HG03565 (cell line): ENCODE data around the gene TASP1.
"Not testable (repeated sequence)": the region's sequence is repeated elsewhere in the genome, so short reads cannot be mapped to it uniquely, and the experiment has no call there.

Experiments
- ATAC-seq: cut with Tn5 transposase; IDR thresholded peaks from one replicate; pipeline ENCODE4 v1.9.1; 2021; ENCODE audit warnings: mild to moderate bottlenecking, moderate library complexity; ENCODE audit not compliant: unreplicated experiment

TASP1 gene

GRCh38 chr20:13510837-13511488 lies 127.8 kb downstream of the TASP1 start:
- ATAC-seq = no peak

DNA sequence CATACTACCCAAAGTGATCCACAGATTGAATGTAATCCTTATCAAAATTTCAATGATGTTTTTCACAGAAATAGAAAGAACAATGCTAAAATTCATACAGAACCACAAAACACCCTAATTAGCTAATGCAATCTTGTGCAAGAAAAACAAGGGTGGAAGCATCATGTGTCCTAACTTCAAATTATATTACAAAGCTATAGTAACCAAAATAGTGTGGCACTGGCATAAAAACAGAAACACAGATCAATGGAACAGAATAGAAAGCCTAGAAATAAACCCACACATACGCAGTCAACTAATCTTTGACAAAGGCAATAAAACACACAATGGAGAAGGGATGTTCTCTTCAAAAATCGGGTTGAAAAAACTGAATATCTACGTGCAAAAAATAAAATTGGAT lies 131.1 kb downstream of the TASP1 start:
- no peak for ATAC-seq

- no peak for ATAC-seq
Observed at GRCh38 chr20:13501500-13501899, 137.2 kb downstream of the TASP1 start.

DNA sequence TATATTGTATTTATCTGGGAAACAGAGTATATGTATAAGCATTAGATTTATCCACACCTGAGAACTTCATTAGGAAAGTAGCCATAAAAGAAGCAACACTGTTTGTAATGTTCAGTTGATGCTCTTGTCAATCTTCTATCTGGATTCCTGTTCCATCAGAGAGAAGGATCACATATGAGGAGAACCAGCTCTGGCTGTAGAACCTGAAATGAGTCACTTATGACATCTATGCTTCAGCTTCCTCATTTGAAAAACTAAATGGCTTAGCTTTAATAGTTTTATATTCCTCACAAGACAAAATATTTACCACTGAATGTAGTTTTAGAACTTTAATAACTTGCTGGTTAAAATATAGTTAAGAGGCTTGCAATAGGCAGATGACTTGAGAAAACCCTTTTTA lies 144.7 kb downstream of the TASP1 start:
- ATAC-seq = no peak

- ATAC-seq = no peak
Observed at GRCh38 chr20:13493143-13493542, 145.6 kb downstream of the TASP1 start.

- no peak for ATAC-seq
Observed at GRCh38 chr20:13492001-13492481, 146.7 kb downstream of the TASP1 start.

GRCh38 chr20:13487202-13487601 lies 151.5 kb downstream of the TASP1 start:
- ATAC-seq = no peak

DNA sequence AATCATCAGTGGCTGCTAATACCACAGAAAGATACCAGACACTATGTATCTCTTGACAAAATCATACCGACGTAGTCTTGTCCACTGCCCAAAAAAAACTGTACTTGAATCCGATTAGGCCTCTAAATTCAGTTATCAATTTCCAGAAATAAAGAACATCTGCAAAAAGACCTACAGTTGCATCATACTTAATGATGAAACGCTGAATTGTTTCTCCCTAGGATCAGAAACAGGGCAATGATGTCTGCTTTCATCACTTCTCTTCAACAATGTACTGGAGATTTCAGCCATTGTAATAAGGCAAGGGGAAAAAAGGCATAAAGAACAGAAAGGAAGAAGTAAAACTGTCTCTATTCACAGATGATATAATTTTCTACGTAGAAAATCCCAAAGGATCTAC lies 152.0 kb downstream of the TASP1 start:
- no peak for ATAC-seq

DNA sequence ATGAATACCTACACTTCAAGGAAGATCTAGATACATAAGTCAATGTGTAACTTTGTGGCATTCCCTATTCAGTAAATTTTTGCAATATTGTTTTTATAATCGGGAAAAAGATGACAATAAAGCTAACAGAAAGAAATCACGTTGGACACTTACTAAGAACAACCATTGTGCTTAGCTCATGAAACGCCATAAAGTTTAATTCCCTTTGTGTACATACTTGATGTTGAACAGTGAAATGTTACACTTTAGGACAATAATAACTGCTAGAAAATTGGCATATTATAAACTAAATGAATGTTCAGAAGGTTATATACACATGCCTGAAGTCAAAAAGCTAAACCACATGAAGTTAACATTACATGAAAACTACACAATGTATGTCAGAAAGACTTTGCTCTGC lies 153.2 kb downstream of the TASP1 start:
- no peak for ATAC-seq

- ATAC-seq = not testable (repeated sequence)
Observed at GRCh38 chr20:13485019-13485418, 153.7 kb downstream of the TASP1 start.

DNA sequence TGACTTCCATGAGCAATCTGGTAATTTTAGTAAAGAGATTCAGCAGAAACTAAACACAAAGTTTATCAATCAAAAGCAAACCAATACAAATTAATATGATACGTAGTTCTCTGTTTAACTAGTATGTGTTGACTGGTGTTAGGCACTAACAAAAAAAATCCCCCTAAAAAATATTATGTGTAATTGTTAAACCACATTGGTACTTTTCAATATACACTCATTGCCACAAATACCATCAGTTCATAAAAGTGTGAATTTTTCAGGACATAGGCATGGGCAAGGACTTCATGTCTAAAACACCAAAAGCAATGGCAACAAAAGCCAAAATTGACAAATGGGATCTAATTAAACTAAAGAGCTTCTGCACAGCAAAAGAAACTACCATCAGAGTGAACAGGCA lies 155.3 kb downstream of the TASP1 start:
- not testable (repeated sequence) for ATAC-seq

- ATAC-seq = no peak
Observed at GRCh38 chr20:13478366-13478765, 160.4 kb downstream of the TASP1 start.

- ATAC-seq = no peak
Observed at GRCh38 chr20:13474467-13474866, 164.3 kb downstream of the TASP1 start.

GRCh38 chr20:13469262-13469661 lies 169.5 kb downstream of the TASP1 start:
- no peak for ATAC-seq

DNA sequence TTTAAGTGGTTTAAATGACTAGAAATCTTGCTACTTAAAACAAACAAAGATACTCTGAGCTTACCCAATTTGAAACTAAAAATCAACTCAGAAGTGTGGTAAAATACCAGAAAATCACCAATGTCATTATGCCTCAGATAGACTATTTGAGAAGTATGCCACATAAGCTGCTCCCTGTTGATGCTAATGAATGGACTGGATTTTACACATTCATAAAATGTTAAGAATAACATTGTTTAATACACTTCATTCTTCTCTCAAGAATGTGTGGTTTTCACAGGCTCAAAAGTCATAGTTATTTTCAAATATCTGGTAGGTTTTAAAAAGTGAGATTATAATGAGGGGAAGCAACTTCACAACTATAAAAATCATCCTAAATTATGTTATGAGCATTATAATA lies 170.6 kb downstream of the TASP1 start:
- no peak for ATAC-seq

- no peak for ATAC-seq
Observed at GRCh38 chr20:13464702-13465101, 174.0 kb downstream of the TASP1 start.

DNA sequence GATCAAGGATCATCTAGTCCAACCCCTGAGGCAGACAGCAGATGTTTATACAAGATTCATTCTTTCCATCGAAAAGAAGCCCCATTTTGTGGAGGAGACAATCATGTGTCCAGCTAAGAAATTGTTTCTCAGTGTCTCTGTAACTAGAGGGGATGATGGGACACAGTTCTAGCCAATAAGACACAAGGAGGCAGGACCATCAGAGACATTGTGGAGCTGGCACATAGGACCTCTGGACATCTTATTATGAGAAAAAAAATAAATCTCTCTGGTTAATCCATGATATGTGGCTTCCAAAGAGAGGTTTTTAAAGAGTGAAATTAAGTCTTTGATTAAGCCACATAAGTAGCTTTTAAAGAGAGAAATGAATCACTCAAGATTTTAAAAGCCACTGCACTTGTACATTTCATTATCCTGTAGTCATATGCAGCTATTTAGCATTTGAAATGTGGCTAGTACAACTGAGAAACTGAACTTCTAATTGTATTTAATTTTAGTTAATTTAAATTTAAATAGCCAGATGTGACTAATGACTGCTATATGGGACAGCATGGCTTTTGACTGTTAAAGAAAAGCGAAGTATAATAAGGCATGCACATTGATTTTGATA lies 176.8 kb downstream of the TASP1 start:
- ATAC-seq = no peak

GRCh38 chr20:13458860-13459451 lies 179.8 kb downstream of the TASP1 start:
- ATAC-seq = peak; percentile 93

DNA sequence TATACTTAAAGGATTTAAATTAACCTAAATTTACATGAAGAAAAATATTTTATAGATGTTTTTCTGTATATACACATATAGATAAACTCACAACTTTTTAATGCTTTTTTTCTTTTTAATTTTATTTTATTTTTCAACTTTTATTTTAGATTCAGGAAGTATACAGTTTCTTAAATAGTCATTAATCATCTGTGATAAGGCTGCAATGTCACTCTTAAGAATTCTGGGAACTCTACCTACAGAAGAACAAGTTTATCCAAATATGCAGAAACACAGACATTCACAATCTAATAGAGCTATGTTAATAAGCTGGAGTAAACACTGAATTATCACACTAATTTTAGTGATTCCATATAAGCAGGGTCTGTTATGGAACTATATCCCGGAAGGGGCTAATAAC lies 181.2 kb downstream of the TASP1 start:
- ATAC-seq = no peak

DNA sequence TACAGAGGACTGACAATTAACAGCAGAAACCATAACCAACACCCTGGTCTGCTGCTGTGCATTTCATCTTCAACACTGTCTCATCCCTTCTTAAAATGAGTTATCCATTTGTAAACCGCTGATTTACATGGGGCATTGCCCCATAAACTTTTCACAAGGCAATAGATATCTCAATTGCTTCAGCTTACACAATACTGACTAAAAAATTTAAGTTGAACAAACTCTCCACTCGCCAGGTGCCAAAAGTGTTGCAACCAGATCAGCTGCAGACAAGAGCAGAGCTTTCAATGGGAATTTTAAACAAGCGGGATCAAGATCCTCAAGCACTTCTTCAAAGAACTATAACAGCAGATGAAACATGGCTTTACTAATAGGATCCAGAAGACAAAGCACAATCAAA lies 183.0 kb downstream of the TASP1 start:
- no peak for ATAC-seq

DNA sequence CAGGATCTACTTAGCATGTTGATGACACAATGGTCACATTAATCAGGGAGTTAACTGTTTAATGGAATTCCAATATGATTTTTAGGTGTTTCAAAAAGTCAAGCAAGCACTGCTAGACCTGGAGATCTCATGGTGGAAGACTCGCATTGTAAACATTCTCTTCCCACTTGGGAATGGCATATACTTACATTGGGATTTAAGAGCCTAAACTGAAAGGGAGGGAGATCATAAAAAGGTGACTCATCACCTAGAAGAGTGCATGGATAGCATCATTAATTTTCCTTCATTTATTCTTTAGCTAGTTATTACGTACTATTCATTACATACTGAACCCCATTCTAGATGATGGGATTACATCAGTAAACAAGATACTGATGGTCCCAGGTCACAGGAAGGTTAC lies 185.4 kb downstream of the TASP1 start:
- ATAC-seq = no peak

GRCh38 chr20:13452470-13453124 lies 186.1 kb downstream of the TASP1 start:
- ATAC-seq = no peak
